NOMO-1 treated with DMSO at 0.1 percent for 48 hours (cell line): ENCODE measurements around the gene OTUD7B.

Experiments used
- DNase-seq: peaks from one replicate; lab custom pipeline; 2025; ENCODE audit not compliant: unreplicated experiment; lab: John Stamatoyannopoulos, UW

Gene OTUD7B

DNA sequence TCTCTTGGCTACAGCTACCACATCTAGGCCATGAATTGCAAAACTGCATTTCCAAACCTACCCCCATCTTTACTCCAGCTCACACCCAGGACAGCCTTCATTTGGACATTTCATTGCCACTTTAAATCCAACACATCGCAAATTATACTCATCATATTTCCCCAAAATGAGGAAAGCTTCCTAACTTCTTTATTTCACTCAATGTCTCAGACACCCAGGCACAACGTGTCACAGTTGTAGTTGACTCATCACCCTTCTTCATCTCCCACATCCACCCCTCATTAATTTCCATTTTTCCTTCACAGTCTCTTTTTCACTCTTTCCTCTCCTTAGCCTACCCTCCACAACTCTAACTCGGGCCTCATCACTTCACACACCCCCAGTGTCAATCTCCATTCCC lies 6.7 kb downstream of the OTUD7B start:
- DNase-seq = no peak

DNA sequence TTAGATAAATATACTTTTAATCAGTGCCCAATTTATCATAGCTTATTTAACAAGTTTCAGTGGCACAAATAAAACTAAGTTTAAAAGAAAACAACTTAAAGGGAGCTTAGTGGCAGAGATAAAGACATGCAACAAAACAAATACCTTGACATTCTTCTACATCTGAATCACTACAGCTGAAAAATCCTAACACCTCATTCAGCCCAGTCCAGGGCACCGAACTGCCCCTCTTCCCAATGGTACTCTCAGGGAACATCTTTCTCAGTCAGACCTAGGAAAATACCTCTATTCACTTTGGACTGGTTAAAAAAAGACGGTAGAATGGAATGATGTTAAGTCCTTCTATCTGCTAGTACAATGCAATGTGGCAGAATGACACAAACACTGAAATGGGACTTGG lies 8.3 kb downstream of the OTUD7B start:
- no peak for DNase-seq

DNA sequence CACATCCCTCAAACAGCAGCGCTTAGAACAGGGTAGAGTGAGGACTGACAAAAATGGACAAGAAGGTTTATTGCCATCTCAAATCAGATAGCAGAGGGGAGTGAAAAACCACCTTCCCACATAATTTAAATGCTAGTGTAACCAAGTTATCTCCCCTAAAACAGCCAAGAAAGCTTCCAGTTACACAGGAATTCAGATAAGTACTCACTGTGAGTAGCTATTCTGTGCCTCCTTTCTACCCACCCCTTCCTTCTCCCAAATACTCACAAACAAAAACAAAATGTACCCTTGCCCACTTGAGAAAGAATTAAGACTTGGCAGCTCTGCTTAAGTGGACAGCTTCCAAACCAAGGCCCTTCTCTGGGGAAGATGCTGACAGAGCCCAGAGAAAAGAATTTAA lies 9.1 kb downstream of the OTUD7B start:
- no peak for DNase-seq

DNA sequence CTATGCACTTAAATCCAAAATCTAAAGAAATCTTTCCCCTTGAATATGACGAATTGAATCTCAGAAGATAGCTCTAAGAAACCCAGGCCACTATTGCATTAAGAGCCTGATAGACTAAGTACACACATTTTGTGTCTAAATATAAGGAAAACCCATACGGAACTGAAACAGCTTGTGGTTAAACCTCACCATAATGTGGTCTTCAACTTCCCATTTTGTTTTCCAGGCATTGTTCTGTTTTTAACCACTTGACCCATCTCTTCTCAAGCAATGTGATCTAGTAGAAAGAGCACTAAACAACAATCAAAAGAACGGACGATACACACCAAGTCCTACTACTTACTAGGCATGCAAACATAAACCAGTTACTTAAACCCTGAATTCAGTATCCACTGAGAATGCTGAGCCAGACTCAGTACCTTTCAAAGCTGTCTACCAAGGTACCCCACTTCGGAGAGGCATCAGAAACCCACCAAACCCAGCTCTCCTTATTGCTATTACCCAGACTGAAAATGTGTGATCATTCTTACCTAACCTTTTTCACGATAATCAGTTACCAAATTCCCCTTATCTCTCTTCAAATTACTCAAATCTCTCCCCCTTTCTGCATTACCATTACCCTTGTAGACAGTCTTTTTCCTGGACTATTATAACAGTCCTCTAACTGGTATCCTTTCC lies 12.8 kb downstream of the OTUD7B start:
- DNase-seq = peak; percentile 95

DNA sequence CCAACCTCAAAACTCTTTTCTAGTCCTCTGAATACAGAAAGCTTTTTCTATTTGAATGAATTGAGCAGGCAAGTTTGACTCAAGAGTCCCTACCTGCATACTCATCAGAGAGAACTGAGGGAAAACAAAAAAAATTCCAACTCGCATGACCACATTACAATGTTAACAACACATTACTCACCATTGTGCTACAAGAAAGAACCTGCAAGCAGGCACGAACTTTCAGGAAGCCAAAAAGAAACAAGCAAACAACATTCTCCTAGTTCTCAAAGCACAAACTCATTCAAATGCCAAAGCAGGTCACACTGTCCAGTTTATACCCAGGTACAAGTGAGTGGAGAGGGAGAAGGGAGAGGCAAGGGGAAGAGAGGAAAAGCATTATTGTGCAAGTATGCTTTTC lies 14.6 kb downstream of the OTUD7B start:
- DNase-seq = no peak

DNA sequence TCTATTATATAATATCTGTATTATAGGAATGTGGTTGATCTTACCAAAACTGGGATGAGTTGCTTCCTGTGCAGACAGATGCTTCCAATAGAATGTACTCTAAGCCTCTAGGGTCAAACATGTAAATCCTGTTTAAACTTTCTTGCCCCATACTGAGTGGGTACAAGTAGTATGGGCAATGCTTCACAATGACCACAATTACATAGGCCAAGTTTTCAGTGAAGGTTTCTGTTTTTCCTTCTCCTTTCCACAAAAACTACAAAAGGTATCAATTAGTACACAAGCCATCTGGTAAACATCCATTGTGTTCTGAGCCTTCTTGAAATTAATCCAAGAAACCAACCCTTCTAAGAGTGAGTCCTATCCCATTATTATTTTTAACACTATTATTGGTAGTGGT lies 16.8 kb downstream of the OTUD7B start:
- no peak for DNase-seq

DNA sequence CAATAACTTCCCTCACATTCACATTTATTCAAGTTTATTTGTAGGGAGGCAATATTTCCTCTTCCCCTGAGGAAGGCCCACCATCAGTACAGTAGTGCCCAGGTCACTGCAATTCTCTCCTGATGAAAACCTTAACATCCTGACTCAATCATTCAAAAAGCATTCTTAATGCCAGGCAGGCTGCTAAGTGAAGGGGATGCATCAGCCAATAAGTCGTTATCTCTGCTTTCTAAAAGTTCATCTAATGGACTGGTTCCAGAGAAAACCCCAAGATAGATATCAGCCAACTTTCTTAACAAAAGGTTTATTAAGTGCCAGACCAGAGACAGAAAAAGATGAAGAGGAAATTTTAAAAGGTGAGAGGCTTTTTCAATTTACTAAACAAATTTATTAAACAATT lies 17.3 kb downstream of the OTUD7B start:
- DNase-seq = no peak

DNA sequence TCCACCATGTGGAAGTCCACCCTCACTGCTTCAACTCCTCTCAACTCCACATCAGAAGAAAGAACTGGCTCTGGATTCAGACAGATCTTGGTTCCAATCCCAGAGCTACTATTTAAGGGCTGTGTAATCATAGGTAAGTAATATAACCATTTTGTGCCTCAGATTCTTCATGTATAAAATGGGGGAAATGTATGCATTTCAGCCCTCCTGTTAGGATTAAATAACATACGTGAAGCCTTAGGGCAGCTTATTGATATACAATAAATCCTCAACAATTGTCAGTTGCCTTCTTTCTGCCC lies 23.3 kb downstream of the OTUD7B start:
- DNase-seq = no peak

DNA sequence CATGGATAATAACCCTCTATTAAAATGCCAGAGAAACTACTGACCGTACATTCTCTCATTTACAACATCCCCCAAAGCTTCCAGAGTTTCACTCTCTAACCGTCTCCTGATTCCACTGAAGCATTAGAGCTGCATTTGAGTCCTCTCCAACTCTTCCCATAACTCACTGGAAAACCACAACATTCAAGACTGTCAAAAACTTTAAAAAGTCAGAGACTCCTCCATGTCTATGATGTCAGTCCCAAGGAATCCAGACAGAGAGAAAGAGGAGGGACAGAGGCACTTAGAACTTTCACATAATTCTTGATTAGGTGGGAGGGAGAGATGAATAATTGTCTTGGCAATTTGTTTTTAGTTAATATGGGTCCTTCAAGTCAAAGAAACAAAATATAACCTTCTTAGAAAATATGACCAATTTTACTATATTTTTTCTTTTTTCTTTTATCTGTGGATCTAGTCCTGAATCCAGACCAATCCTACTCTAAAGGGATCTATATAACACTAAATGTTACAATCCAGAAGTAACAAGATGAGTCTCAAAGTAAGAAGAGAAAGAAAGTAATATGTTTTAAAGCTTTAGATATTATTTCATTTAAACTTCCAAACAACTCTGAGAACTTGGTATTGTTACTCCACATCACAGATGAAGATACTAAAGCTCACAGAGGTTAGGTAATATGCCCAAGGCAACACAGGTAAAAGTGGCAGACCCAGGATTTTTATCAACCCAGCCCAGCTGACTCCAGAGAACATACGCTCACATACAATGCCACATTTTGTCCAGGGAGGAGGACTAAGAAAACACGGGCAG lies 23.8 kb downstream of the OTUD7B start:
- DNase-seq = no peak

DNA sequence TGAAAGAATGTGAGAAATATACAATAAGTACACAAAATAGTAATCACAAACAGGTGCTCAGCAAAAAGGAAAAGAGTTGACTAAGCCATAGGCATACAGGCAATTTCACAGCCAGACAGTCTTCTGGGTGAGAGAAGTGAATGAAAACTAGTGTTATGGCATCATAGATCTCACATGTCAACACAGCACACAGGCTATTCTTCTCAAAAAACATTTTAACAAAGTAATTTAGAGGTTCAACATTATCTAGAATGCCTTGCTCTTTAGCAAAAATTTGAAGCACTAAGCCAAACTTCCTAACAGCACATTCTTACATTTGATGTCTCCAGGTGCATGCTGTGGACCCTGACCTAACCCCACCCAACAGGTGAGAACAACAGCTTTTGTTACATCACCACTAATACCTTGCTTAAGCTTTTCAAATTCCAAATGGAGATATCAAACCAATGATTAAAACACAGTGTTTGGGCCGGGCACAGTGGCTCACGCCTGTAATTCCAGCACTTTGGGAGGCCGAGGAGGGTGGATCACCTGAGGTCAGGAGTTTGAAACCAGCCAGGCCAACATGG lies 30.5 kb downstream of the OTUD7B start:
- DNase-seq = no peak

DNA sequence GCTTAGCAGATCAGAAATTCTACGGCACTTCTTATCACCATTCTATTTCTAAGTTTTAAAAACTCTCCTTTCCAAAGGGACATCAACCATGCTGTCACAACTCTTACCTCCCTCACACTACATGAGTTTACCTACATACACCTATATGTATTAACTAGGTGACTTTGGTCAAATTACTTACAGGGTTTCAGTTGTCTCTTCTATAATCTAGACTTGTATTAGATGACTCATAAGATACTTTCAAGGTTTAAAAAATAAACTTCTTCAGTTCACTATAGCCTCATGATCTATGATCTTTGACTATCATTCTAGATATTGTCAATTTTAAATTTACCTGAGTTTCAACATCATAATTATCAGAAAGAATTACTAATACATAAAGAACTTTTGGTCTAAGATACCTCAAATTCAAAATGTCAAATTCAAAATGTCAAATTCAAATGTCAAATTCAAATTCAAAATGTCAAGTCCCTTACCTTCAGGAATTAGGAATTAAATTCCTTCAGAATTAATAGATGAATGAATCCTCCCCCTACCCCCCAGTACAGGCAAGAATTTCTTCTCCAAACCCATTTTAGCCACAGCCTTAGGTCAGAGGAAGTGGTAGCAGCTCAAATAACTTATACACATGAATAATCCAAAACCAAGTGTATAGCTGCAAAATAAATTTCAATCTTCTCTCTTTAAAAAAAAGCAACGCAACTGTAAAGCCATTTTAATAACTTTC lies 31.1 kb downstream of the OTUD7B start:
- DNase-seq = no peak

DNA sequence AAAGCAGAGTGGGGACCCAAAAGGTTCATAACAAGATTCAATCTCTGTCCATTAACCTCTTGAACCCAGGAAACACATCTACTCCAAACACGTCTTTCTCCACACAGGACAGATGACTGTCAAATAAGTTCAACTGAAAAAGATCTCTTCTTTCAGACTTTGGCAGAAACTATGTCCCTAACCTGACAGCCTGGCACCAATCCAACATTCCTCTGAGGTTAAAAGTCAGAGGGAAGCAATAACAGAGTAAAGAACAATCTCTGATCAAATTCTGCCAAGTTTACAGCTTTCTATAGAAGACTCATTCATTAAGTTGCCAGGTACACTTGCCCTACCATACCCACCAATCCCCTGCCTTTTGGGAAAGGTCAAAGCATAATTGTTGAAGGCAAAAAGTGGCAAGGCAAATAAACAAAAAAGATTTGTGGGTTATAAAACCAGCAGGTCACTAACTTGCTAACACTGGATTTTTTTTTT lies 31.9 kb downstream of the OTUD7B start:
- no peak for DNase-seq

DNA sequence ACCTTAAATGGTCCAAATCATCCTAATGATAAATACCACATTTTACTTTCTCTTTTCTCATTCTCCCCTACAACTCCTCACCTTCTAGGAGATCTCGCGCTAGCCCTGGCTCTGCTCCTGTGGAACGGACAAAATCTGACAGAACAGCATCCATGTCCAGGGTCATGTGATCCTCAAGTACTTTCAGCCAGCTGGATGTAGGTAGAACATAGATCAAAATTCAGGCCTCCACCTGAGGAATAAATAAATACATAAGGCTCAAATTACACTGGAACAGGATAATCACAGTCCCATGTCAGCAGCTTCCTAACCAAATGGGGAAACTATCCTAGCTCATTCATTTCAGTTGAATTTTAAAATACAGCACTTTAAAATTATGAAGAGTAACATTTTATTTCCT lies 33.2 kb downstream of the OTUD7B start:
- no peak for DNase-seq

DNA sequence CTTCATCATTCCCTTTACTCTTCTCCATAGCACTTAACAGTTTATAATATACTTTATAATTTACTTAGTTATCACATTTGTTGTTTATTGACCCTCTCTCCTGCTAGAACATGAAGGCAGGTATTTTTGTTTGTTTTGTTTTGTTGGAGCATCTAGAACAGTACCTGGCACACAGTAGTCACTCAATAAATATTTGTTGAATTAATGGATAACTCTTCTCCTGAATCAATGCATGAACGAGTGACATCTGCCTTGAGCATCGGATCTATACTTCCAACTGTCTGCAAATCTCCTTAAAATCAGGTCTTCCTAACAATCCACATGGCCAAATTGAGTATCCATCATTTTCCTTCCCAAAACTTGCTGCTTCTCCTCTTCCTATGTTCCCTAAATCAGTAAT lies 38.0 kb downstream of the OTUD7B start:
- no peak for DNase-seq

DNA sequence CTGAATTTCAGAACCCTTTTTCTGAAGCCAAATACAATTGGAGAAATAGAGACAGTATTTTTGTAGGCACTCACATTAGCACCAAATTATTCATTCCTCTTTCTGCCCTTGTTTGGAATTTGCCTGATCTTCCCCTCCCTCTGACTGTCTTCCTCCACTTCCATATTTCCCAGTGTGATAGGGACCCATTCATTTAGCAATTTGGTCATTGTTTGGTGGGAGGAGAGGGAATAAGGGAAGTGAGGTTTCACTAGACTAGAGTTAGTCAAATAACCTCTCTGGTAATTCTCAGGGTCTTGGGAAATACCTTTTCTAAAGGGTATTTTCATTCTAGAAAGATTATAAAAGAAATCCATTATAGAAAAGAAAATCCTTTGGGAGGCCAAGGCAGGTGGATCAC lies 42.9 kb downstream of the OTUD7B start:
- DNase-seq = no peak

DNA sequence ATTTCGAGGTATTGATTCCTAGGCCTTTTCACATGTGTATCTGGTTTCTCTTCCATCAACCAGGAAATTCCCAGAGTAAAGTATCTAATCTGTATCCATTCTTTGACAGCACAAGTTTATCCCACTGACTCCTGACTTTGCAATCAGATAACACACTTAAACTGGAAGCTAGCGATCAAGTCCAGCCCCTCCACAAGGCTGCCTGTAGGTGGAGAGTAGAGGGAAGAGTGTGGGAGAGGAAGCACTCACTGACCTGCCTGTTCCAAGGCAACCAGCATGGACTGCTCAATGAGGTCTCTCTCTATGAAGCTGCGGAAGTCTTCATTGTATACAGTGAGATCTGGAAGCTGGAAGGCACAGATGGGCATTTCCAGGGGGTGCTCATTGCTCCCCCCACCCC lies 43.5 kb downstream of the OTUD7B start:
- no peak for DNase-seq

DNA sequence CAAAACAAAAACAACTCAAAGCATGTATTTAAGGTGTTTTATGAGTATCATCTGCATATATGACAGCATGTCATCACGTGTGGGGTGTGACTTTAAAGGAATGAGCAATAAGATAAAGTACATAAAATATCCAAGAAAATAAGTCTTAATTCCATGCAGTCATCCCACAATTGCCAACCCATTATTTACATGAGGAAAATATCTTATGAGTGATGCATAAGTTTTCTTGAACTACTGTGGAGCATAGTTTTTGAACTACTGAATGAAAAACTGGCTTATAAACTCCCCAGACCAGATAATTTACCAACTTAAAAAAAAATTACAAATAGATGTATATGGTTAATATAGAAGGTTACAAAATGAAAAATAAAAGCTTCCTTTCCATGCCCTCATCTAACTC lies 44.1 kb downstream of the OTUD7B start:
- no peak for DNase-seq

DNA sequence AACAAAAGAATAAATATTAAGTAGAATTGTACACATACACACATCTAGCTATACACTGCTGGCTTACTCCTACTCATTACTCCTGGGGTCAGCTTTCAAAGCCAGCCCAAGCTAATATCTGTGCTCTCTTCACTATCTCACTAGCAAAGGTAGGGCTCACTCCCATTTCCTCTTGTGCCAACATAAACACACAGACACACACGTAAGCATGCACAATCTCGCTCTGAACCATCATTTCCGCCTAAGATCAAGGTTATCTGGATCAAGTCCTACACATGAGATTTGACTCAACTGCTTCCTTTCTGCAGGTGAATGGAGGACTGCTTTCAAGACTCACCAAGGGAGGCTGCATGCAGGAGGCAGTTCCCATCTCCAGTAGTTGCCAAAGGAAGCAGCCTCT lies 45.1 kb downstream of the OTUD7B start:
- no peak for DNase-seq

DNA sequence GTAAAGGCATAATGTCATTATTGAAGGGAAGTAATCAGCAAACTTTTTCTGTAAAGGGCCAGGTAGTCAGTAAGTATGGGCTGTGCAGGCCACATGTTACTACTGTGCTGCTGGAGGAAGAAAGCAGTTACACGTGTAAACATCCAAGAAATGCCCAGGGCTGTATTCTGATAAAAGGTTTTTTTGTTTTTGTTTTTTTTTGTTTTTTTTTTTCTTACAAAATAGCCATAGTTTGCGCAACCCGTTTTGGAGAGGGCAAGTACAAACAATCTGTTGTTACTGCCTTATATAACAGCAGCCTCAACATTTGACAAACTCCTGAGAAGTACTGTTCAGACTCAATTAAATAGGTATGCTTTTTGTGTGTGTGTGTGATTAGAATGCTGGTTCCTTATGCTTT lies 47.2 kb downstream of the OTUD7B start:
- no peak for DNase-seq

DNA sequence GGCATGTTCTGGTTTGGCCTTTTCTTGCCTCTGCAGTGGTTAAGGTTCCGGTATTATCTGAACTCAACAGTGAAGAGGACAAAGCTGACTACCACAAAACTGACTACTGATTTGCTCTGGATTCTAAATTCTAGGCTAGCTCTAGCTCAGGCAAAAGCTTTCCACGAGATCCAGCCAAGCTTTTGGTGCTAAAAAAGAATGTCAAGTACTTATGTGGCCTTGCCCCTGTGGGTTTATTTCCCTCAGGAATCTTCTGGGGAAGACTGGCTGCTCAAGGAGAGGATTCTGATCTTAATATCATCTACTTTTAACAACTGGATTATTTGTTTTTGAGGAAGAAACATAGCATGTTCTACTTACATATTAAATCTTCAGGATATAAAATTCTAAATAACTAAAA lies 47.8 kb downstream of the OTUD7B start:
- no peak for DNase-seq

DNA sequence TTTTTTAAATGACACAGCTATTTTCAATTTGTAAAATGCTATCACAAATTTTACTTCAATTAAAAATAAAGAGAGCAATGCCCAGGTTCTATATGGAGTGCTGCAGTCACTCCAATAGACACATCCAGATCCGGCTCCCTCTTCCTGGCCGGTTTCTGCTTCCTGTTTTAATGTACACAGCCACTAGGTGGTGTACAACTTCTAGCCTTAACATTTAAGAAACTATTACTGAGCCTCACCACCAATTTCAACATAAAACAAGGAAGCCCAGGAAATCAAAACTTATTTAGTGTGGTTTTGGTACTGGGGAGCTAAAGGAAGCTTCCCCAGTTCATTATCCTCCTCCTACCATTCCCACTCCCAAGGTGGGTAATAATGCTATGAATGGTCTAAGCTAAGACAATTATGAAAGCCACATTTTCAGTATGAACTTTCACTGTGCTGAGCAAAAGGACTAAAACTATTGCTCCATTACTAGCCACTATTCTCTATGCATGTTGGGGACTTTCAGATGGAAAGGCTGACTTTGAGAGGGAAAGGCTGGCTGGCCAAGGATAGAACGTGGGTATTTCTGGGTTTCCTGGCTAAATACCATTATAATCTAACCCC lies 48.4 kb downstream of the OTUD7B start:
- DNase-seq = peak; percentile 82
